OCI-LY7 (cell line): ENCODE data around the gene STKLD1. TPM values are rescaled to one million over a fixed set of nuclear protein-coding genes. Genes with fewer than 3 reads are reported as not detected.

Source experiments
- BruUV-seq: library from RNA; stranded (reverse); fragments of 400-500 nt; replicated peaks from 2 replicates; lab custom pipeline; 2021; lab: Mats Ljungman, UMichigan
- CTCF ChIA-PET: fragments of 300-600 bp; sonication (Branson Sonifier 250); formaldehyde crosslinking; loops from one replicate; lab custom pipeline; 2022; ENCODE audit warnings: antibody characterized with exemption; ENCODE audit not compliant: unreplicated experiment; lab: Charles Lee
- POLR2A ChIA-PET: fragments of 300-600 bp; sonication (Branson Sonifier 250); formaldehyde crosslinking; loops from one replicate; lab custom pipeline; 2022; ENCODE audit warnings: antibody characterized with exemption; lab: Charles Lee
- DNase-seq: peaks from one replicate; pipeline ENCODE4 v3.0.0-alpha.2; 2015; ENCODE audit warnings: low spot score
- H2AFZ ChIP-seq: fragments of 200-600 bp; sonication (generic), shearing (Covaris generic); 2 replicates; pipeline ENCODE4 v1.6.1; 2014; ENCODE audit warnings: mild to moderate bottlenecking, antibody characterized with exemption, low read length, moderate library complexity
- H3K27ac ChIP-seq: fragments of 200-600 bp; sonication (generic); 2 replicates; pipeline ENCODE4 v1.5.1; 2014; ENCODE audit warnings: mixed run types, low read depth, mild to moderate bottlenecking, moderate library complexity, low read length, inconsistent platforms; ENCODE audit not compliant: poor library complexity, severe bottlenecking
- H3K36me3 ChIP-seq: fragments of 200-600 bp; sonication (generic); 2 replicates; pipeline ENCODE4 v1.6.1; 2014; ENCODE audit warnings: mild to moderate bottlenecking, antibody characterized with exemption, low read length, moderate library complexity, mixed read lengths; ENCODE audit not compliant: insufficient read depth
- H3K4me1 ChIP-seq: fragments of 200-600 bp; sonication (generic); 2 replicates; pipeline ENCODE4 v1.5.1; 2014; ENCODE audit warnings: mild to moderate bottlenecking, low read length; ENCODE audit not compliant: insufficient read depth, poor library complexity, severe bottlenecking
- H3K4me2 ChIP-seq: fragments of 200-600 bp; sonication (generic); 2 replicates; pipeline ENCODE4 v1.6.1; 2014; ENCODE audit warnings: mild to moderate bottlenecking, low read length
- H3K4me3 ChIP-seq: fragments of 200-600 bp; sonication (generic); 2 replicates; pipeline ENCODE4 v1.5.1; 2014; ENCODE audit warnings: mild to moderate bottlenecking, low read depth, low read length; ENCODE audit not compliant: poor library complexity, severe bottlenecking
- H3K79me2 ChIP-seq: fragments of 200-600 bp; sonication (generic); 2 replicates; pipeline ENCODE4 v1.6.1; 2016; ENCODE audit warnings: low read depth, mild to moderate bottlenecking, low read length, moderate library complexity, mixed read lengths; ENCODE audit not compliant: insufficient read depth
- H3K9me2 ChIP-seq: fragments of 200-600 bp; sonication (generic); 2 replicates; pipeline ENCODE4 v1.6.1; 2016; ENCODE audit warnings: mild to moderate bottlenecking, low read length, mixed read lengths; ENCODE audit not compliant: insufficient read depth
- H3K9me3 ChIP-seq: fragments of 200-600 bp; sonication (generic); 2 replicates; pipeline ENCODE4 v1.6.1; 2014; ENCODE audit warnings: mild to moderate bottlenecking, mixed run types, low read length, mixed read lengths
- H4K20me1 ChIP-seq: fragments of 200-600 bp; sonication (generic); 2 replicates; pipeline ENCODE4 v1.6.1; 2014; ENCODE audit warnings: mild to moderate bottlenecking, antibody characterized with exemption, low read length, moderate library complexity, mixed read lengths; ENCODE audit not compliant: insufficient read depth
- EZH2phosphoT487 ChIP-seq: fragments of 200-600 bp; sonication (generic); IDR thresholded peaks from 2 replicates; pipeline ENCODE4 v1.6.1; 2018; ENCODE audit warnings: low read depth, borderline replicate concordance, mild to moderate bottlenecking, mixed run types, antibody characterized with exemption, low read length, moderate library complexity, mixed read lengths
- intact Hi-C: fragments of 100-400 bp; cut with micrococcal nuclease; formaldehyde crosslinking; loops from one replicate; pipeline ENCODE4 v1.10.0; 2022; ENCODE audit not compliant: unreplicated experiment
- total RNA-seq, 2 experiments: library from RNA; depleted of rRNA in 1 of 2; stranded (reverse); fragments of >200 nt in 1 of 2; shearing (Covaris generic) in 1 of 2; gene quantifications; 2 replicates each; pipeline ENCODE4 v1.2.3, GENCODE V29; 2014 to 2022
- TF ChIP-seq, protein P1 (sequence below): fragments of 200-600 bp; sonication (generic); conservative IDR thresholded peaks from 2 replicates; pipeline ENCODE4 v1.5.1; 2014; ENCODE audit warnings: mild to moderate bottlenecking, antibody characterized with exemption, low read length, moderate library complexity, mixed read lengths

Gene STKLD1
- total RNA-seq, 2 experiments from 2014 or later, result 1.4 to 1.7 TPM

DNA sequence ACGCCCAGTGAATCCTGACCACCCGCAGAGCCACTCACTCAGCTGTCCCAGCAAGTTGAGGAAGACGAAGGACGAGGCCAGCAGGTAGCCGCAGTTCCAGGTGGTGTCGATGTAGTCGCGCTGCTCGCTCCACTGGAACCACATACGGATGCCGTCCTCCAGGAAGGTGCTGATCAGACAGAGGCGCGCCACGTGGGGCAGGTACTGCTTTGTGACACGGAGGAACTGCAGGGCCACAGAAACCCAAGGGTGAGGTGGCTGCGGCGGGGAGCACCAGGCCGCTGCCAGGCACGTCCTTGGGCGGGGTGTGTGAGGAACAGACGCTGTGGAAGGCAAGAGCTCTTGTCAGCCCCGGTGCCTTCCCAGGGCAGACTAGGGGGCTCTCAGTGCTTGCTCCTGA is 8.9 kb upstream of the STKLD1 start:
- ChIA-PET POLR2A (no interaction called here), CTCF (no interaction called here)
- peaks cover 22% of the 10 kb centered on the region for H3K4me1 ChIP-seq
- TF ChIP-seq EZH2phosphoT487, result no peak
- TF ChIP-seq, protein P1, sequence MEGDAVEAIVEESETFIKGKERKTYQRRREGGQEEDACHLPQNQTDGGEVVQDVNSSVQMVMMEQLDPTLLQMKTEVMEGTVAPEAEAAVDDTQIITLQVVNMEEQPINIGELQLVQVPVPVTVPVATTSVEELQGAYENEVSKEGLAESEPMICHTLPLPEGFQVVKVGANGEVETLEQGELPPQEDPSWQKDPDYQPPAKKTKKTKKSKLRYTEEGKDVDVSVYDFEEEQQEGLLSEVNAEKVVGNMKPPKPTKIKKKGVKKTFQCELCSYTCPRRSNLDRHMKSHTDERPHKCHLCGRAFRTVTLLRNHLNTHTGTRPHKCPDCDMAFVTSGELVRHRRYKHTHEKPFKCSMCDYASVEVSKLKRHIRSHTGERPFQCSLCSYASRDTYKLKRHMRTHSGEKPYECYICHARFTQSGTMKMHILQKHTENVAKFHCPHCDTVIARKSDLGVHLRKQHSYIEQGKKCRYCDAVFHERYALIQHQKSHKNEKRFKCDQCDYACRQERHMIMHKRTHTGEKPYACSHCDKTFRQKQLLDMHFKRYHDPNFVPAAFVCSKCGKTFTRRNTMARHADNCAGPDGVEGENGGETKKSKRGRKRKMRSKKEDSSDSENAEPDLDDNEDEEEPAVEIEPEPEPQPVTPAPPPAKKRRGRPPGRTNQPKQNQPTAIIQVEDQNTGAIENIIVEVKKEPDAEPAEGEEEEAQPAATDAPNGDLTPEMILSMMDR, result no peak
- H2AFZ ChIP-seq, result no peak overlapping the region
- no peak overlapping the region for H3K27ac ChIP-seq
- H3K4me3 ChIP-seq, result no peak overlapping the region
- BruUV-seq, result no TSS peak
- H3K79me2 ChIP-seq, result peaks cover 40% of the 10 kb centered on the region
- H3K9me3 ChIP-seq, result no peaks in the 10 kb centered on the region
- no peak for DNase-seq
- peaks cover 92% of the 10 kb centered on the region for H3K36me3 ChIP-seq
- H3K4me2 ChIP-seq, result no peak overlapping the region
- H4K20me1 ChIP-seq, result peaks cover 14% of the 10 kb centered on the region; the same call in 1 of the 2 replicates
- H3K9me2 ChIP-seq, result no peaks in the 10 kb centered on the region
- intact Hi-C loops, result no loop called here

DNA sequence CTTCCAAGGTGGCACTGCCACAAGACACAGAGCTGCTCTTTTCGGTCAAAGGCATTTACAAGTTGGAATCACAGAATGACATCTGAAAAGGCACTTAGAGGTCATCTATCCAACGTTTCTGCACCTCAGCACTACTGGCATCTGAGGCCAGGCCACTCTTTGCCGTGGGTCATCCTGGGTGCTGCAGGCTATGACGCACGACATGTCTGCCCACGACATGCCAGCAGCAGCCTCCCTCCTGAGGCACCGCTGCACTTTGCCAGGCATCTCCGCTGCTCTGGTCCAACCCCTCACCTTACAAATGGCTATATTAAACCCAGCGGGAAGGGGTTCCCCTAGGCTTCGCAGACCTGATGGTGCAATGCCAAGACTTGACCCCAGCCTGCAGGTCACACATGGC is 8.4 kb upstream of the STKLD1 start:
- peaks cover 45% of the 10 kb centered on the region for H3K79me2 ChIP-seq
- ChIA-PET CTCF (no interaction called here), POLR2A (no interaction called here)
- no TSS peak for BruUV-seq
- peaks cover 26% of the 10 kb centered on the region for H3K4me1 ChIP-seq
- no peak overlapping the region for H3K4me3 ChIP-seq
- H4K20me1 ChIP-seq, result peaks cover 16% of the 10 kb centered on the region; the same call in 1 of the 2 replicates
- H3K4me2 ChIP-seq, result no peak overlapping the region
- no peak overlapping the region for H2AFZ ChIP-seq
- H3K36me3 ChIP-seq, result peaks cover 92% of the 10 kb centered on the region
- no peak for DNase-seq
- no peaks in the 10 kb centered on the region for H3K9me2 ChIP-seq
- no peak overlapping the region for H3K27ac ChIP-seq
- intact Hi-C loops, result no loop called here
- no peaks in the 10 kb centered on the region for H3K9me3 ChIP-seq
- no peak for TF ChIP-seq EZH2phosphoT487
- TF ChIP-seq, protein P1, result no peak

DNA sequence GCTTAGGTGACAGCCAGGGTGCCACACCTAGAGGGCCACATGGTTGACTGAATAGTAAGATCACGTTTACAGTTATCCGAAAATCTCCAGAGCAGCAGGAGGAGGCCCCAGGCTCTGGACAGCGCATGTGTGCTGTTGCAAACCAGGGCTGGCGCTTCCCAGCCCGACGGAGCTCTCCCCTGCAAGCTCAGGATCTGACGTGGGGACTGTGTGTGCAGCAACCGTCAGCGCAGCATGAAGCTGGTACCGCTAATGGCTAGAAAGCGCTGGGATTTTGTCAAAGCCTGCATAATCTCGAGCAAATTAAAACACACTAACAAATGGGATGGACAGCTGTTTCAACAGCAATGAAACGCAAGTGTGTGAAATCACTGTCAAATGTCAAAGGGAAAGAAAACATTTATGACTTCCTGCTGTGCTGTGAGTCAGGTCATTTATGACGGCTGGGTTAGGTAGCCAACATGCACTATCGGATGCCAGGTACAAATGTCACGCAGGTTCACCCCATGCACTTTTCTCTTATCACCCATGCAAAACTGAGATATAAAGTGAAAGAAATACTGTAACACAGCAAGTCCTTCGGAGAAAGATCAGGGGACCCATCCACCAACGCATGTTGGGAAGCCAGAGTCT is 7.8 kb upstream of the STKLD1 start:
- no TSS peak for BruUV-seq
- intact Hi-C loops, result no loop called here
- TF ChIP-seq, protein P1, result no peak
- no peak for TF ChIP-seq EZH2phosphoT487
- Histone ChIP-seq H3K27ac (no peak overlapping the region), H2AFZ (no peak overlapping the region), H3K9me2 (no peaks in the 10 kb centered on the region), H4K20me1 (peaks cover 16% of the 10 kb centered on the region; the same call in 1 of the 2 replicates), H3K4me2 (no peak overlapping the region), H3K36me3 (peaks cover 92% of the 10 kb centered on the region), H3K79me2 (peaks cover 51% of the 10 kb centered on the region), H3K9me3 (no peaks in the 10 kb centered on the region), H3K4me3 (no peak overlapping the region), H3K4me1 (peaks cover 26% of the 10 kb centered on the region)
- ChIA-PET POLR2A (no interaction called here), CTCF (no interaction called here)
- DNase-seq, result no peak
